Left lobe of liver (tissue), 2 donors: ENCODE measurements around the gene PRDM2. TPM values are rescaled to one million over a fixed set of nuclear protein-coding genes. Genes with fewer than 3 reads are reported as not detected.

Experiments
- ATAC-seq: fragments of 200-7000 bp; cut with Tn5 transposase; one replicate; pipeline ENCODE4 v1.9.1; 2020; ENCODE audit warnings: mild to moderate bottlenecking, moderate library complexity
- DNase-seq: peaks from one replicate; pipeline ENCODE4 v3.0.0-alpha.2; 2020; ENCODE audit warnings: low spot score
- total RNA-seq: library from RNA; stranded (reverse); gene quantifications from one replicate; pipeline ENCODE4 v1.2.1, GENCODE V29; 2021
- donor health status: DM: no; HTN: no; CAD: no; lungs with moderate emphysema.
- donor health status: DM: no; HTN: yes; CAD: no.

PRDM2 gene
- total RNA-seq, 1 donor from 2014 or later: 11.7 TPM

DNA sequence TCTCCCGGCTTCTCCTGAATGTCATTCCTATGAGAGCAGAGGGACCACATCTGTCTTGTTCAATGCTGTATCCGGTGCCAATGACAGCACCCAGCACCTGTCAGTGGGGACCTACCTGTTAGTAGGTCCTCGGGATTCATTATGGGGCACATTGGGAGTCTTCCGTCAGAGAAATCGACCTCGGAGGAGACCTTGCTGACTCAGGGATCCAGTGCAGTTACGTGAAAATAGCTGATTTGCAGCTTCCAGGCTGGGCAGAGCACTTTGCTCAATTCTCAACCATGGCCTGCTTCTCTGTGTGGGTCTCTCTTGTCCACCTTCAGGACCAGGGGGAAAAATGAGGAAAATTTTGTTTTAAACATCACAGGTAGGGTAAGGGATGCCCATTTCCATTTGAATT lies 130.2 kb downstream of the PRDM2 start:
- ATAC-seq: no peak
- DNase-seq: peak; percentile 23

DNA sequence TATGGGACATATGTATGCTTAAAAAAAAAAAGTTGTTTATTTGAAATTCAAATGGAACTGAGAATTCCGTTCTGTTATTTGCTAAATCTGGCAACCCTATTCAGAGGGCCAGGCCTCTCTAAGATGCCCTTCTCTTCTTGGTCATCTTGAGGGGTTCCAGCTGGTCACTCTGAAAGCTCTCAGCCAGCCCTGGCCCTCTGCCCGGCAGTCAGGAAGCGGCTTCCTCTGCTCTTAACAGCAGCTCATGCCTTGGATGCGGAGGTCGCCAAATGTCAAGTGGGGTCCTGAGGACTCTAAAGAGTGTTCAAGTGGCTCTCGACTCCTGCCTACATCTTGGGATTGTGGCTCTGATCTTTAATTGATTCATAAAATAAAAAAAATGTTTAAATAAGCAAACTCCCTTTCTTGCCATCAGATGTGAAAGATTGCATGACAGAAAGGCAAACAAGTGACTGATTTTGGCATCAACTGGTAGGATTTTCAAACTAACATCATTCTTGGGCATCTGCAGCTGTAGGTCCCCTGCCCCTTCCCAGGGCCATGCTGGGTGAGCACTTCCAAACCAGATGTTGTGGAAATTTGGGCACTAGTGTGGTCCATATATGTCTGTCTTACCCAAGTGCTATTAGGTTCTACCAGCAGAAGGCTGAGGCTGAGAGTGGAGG lies 130.8 kb downstream of the PRDM2 start:
- ATAC-seq (no peak), DNase-seq (peak; percentile 35)

DNA sequence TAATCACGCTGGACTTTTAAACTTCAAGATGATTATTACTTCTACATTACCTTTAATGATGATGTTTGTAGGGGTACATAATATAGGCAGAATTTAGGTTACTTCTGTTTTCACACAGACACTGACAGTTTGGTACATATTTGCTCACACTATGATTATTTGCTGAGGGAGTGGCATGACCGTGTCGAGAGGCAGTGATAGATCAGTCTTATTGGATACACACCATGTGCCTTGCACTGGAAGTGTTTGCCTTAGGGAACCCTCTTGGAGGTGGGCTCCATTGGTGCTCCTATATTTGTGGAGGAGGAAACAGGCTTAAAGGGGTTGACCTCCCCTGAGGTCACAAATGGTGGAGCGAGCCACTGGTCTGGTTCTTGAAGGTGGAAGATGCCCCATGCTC lies 132.1 kb downstream of the PRDM2 start:
- ATAC-seq: no peak
- no peak for DNase-seq

DNA sequence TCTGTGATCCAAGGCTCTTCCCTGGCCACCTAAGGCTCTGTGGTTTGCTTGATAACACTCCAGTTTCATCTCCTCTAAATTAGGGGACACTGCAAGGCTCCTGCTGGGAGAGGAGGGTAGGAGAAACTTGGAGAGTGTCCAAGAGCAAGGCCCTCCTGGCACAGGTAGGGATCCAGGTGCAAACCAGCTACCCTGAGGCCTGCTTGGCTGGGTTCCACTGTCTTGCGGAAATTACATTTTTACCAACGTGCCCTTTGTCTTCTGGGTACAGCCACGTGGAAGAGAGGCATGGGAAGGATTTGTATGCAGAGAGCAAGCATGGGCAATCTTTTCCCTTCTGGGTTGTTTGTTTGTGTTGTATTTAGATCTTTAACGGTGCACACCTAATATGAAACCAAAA lies 132.5 kb downstream of the PRDM2 start:
- ATAC-seq (peak; percentile 16), DNase-seq (no peak)

DNA sequence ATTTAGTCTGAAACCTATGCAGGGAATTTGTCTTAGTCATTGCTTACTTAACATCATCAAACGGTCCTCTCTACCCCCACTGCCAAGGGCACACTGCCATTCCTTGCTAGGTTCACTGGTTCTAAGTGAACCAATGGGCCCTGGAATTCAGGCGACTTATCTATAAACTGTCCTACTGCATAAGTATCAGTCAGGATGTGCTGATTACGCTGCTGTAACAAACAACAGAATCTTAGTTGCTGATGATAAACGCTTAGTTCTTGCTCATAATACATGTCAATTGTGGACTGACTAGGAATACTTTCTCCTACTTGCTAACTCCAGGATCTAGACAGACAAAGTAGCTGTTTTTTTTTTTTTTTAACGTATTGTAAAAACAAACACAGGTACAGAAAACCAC lies 136.1 kb downstream of the PRDM2 start:
- ATAC-seq (no peak), DNase-seq (no peak)

DNA sequence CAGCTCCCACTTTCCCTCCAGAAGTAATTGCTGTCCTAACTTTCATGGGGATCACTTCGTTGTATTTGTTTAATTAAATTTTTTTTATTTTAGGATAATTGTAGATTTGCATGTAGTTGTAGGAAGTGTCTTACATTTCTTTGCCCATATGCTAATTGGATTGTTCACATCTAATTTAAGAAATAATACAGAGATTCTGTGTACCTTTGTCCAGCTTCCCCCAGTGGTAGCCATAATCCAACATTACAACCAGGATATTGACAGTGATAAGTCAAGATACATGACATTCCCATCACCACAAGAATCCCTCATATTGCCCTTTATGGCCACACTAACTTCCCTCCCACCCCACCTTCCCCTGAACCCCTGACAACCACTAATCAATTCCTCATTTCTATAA lies 136.6 kb downstream of the PRDM2 start:
- DNase-seq (no peak), ATAC-seq (no peak)

DNA sequence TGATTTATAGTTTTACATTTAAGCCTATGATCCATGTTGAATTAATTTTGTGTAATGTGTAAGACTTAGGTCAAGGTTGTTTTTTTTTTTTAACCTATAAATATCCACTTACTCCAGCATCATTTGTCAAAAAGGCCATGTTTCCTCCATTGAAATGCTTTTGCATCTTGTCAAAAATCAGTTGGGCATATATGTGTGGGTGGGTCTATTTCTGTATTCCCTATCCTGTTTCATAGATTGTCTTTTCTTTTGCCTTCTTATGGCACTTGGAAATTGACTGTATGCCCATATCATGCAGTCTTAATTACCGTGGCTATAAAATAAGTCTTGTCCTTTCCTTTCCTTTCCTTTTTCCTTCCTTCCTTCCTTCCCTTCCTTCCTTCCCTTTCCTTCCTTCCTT lies 138.2 kb downstream of the PRDM2 start:
- no peak for ATAC-seq
- no peak for DNase-seq

DNA sequence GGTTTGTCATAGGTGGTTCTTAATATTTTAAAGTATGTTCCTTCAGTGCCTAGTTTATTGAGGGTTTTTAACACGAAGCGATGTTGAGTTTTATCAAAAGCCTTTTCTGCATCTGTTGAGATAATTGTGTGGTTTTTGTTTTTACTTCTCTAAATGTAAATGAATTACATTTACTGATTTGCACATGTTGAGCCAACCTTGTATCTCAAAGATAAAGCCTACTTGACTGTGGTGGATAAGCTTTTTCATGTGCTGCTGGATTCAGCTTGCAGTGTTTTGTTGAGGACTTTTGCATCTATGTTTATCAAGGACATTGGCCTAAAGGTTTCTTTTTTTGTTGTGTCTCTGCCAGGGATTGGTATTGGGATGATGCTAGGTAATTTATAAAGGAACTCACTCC lies 142.5 kb downstream of the PRDM2 start:
- ATAC-seq: no peak
- DNase-seq: no peak

DNA sequence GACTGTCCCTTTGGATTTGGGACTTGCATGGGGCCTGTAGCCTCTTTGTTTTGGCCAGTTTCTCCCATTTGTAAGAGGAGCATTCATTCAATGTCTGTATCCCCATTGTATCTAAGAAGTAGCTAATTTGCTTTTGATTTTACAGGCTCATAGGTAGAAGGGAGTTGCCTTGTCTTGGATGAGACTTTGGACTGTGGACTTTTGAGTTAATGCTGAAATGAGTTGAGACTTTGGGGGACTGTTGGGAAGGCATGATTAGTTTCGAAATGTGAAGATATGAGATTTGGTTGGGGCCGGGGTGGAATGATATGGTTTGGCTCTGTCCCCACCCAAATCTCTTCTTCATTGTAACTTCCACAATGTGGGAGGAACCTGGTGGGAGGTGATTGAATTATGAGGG lies 151.7 kb downstream of the PRDM2 start:
- no peak for ATAC-seq
- DNase-seq: no peak

DNA sequence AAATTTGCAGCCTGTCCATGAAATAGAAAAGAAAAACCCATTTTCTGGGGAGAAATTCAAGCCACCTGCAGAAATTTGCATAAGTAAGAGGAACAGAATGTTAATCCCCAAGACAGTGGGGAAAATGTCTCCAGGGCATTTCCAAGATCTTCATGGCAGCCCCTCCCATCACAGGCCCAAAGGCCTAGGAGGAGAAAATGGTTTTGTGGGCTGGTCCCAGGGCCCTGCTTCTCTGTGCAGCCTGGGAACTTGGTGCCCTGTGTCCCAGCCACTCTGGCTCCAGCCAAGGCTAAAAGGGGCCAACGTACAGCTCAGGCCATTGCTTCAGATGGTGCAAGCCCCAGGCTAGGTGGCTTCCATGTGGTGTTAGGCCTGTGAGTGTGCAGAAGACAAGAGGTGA lies 155.6 kb downstream of the PRDM2 start:
- DNase-seq (no peak), ATAC-seq (no peak)

DNA sequence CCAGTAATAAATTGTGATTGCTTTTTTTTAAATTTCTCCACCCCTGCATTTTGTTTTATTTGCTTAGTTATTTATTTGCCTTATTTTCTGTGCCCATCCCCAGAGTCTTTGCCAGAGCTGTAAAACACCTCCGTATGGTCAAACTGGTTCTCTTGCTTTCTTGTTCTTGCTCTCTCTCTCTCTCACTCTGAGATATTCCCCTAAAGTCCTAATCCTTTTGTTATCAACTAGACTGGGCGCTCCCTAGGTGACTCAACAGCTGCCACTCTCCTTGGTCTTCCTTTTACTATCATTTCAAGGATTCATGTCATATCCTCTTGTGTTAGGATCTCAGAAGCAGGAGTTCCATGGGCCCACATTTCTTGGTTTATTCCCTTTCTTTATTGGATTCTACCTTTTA lies 160.0 kb downstream of the PRDM2 start:
- no peak for ATAC-seq
- no peak for DNase-seq

DNA sequence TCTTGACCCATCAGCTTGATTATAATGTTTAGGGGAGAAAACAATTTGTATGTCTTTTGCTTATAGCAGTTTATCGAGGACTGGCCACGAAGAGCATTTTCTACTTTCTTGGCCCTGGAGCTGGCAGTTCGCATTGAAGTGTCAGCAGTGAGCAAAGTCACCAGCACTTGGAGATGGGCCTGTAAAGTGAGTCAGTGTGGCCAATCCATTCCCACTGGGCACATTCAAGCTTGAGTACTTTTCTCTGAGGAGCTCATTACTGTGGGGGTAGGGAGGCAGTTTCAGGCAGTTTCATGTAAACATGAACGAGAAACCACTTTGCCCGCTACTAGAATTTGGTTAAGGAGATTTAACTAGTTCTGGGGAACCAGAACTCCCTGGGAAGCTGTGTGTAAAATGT lies 164.8 kb downstream of the PRDM2 start:
- ATAC-seq: no peak
- DNase-seq: no peak

DNA sequence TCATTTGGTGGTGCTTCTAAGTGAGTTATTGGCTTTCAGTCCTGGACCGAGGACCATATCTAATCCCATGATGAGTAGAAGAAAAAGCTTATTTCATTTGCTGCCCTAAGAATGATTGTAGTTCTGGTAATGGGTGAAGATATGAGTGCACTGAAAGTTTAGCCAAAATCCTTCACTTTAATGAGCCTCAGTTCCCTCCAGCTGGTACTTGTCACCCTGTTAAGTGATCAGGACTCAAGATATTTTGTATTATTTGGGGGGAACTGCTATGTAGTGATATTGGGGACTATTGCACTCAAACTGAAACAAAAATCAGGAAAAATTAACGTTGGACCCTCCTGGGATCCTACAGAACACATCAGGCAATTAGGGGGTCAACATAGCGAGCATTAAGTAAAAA lies 165.9 kb downstream of the PRDM2 start:
- ATAC-seq (no peak), DNase-seq (no peak)

DNA sequence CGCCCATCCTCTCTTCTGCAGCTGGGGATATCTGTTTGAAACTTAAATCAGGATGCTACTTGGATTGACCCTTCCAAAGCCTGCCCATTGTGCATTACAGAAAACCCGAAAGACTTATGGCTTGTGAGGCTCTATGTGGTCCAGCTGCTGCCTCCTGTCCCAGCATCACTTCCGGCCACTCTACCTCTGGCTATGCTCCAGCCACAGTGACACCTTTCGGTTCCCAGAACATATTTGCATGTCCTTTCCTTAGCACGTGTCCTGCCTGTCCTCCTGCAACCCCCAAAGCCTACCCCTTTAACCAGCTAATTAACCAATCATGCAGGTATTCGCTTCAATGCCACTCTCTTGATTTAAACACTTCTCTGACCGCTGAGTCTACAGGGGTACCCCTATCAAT lies 167.6 kb downstream of the PRDM2 start:
- DNase-seq: no peak
- no peak for ATAC-seq

DNA sequence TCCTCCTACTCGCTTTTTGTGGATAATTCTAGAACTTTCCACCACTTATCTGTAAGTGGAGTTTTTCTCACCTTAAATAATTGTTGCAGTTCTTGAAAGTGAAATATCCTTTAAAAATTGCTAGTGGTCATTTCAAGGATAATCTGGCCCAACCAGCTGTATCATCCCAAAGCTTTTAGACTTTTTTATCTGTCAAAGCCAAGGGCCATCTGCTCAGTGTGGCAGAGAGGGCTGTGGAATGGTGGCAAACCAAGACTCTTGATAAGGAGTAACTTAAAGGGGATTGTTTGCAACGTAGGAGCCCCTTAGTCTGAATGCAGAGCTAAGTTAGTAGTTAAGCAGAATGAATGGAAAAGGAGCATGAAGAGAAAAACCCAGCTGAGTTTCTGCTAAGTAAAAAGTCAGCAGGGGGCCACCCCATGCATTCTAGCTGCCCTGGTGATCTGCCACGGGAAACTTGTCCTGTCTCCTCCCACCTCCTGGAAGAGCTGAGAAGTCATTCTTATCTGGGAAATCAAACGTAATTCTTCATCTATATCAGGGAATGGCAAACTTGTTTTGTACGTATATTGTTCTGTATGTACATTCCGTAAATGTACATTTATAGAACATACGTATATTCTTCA lies 169.3 kb downstream of the PRDM2 start:
- DNase-seq (no peak), ATAC-seq (no peak)

DNA sequence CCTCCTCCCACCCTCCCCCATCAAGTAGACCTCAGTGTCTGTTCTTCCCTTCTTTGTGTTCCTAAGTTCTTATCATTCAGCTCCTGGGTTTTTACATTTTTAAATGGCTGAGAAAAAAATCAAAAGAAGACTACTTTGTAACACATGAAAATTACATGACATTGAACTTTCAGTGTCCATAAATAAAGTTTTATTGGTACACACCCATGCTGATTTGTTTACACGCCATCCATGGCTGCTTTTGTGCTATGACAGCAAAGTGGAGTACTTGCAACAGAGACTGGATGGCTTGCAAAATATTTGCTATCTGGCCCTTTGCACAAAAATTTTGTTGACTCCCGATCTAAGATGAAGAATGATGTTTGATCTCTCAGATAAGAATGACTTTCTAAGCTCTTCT lies 171.4 kb downstream of the PRDM2 start:
- DNase-seq: no peak
- no peak for ATAC-seq

DNA sequence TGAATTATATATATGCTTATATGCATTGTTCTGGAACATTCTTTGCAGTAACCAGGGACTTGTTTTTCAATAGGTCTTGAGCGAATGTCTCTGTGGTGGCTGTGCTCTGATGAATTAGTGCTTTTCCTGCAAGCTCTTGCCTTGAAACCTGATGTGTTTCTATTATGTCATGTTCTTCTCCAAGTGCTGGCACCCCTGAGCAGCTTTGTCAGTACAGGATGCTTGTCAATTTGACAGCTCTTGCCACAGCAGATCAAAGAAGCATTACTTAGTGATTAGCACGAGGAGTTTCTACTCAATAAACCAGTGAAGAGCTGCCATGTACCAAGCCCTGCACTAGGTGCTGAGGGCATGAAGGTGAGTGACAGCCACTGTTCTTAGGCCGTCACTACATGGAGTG lies 171.9 kb downstream of the PRDM2 start:
- no peak for ATAC-seq
- no peak for DNase-seq

DNA sequence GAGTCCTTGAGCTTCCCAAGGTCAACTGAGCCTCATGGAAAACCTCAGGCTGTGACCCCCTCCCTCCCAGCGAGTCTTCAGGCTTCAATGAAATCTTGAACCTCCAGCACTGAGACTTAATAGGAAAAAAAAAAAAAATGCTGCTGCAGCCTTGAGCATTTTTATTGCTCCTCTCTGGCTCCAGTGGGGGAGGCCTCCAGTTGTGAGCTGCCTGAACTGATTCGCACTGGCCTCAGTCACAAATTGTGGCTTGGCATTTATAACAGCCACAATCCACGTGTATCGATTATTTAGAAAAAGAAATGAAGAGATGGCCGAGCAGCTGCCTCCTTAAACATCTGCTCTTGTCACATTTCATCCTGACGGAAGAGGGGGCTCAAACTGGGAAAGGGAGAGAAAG lies 173.0 kb downstream of the PRDM2 start:
- ATAC-seq (no peak), DNase-seq (no peak)

Other genes starting within 250 kb of the PRDM2 start
- not detected for gene LRRC38, start 186.2 kb upstream of the PRDM2 start, total RNA-seq
- gene PDPN, start 116.4 kb upstream of the PRDM2 start, total RNA-seq: 0.33 TPM